AG20443 (cell line): ENCODE results near the gene CDHR1.

ENCODE experiments used
- DNase-seq: peaks from one replicate; pipeline ENCODE4 v3.0.0; 2012; ENCODE audit warnings: low spot score, mixed read lengths

The CDHR1 gene

DNA sequence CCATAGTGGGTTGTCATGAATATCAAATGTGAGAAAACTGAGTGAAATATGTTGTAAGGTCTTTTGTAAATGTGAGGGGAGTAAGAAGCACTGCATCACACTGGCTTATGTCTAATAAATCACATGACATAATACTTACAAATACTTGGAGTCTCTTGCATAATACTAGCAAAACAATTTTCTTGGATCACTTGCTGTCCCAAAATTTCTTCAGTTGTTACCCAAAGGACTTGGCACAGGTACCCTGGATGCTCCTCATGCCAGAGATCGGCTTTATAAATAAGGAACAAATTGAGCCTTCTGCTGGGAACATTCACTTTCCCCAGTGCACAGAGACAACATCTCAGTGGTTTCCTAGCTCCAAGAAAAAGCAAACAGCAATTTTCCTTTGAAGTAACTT, 36.0 kb downstream of the CDHR1 start:
- DNase-seq: no peak

DNA sequence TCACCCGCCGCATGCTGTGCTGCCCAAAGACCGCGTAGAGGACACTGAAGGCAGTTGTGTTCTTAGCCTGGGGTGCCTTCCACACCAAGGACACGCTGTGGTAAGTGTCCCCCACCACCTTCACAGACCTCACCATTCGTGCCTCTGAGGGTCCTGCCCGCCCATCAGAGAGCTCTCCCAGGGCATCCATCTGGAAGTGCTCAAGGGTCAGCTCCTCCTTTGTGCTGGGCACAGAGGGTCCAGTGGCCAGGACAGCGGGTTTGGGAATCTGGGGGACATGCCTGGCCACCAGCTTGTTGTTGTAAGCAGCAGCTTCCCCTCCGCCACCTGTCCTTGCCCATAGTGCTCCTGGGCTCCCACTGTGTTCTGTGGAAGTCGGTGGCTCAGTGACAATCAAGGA, 38.0 kb downstream of the CDHR1 start:
- no peak for DNase-seq

DNA sequence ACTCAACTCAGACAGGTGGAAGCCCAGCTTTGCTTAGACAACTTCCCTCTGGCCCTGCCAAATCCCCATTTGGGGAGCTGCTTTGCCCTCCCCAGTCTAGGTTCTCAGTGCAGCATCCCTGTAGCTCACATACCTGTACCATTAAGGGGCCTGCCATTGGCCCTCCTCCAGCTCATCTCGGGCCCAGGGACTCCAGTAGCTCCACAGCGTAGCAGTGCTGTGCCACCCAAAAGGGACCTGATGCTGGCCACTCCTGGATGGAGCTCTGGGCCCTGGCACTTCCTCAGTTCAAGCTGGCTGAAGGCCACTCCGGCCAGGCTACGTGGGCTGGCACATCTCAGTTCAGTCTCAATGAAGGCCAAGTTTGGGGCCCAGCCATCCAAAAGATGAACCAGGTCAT, 39.6 kb downstream of the CDHR1 start:
- no peak for DNase-seq

DNA sequence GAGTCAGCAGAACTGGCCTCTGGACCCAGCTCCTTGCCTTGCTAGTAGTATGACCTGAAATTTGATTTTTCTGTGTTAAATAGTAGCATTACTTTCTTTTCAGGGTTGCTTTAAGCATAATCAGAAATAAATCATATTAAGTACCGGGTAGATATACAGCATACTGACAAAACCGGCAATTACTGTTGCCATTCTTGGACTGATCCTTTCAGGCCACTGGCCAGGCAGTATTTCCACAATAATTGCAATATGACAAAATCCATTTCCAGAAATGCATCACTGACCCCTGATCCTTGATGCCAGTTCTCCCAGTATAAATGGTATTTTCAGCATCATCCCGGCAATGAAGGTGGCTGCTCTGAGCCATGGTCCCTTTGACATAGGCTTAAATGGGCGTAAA, 40.1 kb downstream of the CDHR1 start:
- no peak for DNase-seq

DNA sequence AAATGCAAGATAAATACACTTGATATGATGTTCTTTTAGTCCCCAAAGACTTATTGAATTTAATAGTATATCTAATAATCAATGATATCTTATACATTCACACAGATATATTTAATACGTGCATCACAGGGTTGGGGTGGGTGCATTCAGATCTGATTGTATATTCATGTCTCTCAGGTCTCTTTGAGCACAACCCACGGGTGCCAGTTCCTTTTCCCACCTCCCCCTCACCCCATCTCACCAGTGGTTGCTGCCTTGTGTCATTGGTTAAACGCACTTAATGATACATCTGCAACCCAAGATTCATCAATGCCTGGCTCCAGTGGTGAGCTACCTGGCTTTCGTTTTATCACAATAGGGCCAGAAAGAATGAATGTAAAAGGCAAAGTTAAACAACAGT, 40.8 kb downstream of the CDHR1 start:
- DNase-seq: no peak

DNA sequence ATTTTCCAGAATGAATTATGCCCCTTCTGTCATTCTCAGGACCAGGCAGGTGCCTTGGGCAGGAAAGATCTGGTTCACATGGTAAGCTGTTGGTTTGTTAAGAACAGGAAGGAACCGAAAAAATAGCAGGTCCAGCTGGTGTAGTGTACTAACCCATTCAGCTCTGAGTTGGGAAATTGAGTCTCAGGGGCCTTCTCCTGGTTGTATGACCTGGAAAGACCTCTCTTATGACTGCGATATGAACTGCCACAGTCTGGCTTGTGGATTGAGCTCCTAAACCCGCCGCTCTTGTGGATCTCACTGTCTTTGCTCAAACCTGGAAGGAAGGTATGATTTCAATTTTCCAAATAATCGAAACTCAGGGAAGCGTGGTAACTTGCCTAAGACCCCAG, 42.5 kb downstream of the CDHR1 start:
- DNase-seq: no peak

DNA sequence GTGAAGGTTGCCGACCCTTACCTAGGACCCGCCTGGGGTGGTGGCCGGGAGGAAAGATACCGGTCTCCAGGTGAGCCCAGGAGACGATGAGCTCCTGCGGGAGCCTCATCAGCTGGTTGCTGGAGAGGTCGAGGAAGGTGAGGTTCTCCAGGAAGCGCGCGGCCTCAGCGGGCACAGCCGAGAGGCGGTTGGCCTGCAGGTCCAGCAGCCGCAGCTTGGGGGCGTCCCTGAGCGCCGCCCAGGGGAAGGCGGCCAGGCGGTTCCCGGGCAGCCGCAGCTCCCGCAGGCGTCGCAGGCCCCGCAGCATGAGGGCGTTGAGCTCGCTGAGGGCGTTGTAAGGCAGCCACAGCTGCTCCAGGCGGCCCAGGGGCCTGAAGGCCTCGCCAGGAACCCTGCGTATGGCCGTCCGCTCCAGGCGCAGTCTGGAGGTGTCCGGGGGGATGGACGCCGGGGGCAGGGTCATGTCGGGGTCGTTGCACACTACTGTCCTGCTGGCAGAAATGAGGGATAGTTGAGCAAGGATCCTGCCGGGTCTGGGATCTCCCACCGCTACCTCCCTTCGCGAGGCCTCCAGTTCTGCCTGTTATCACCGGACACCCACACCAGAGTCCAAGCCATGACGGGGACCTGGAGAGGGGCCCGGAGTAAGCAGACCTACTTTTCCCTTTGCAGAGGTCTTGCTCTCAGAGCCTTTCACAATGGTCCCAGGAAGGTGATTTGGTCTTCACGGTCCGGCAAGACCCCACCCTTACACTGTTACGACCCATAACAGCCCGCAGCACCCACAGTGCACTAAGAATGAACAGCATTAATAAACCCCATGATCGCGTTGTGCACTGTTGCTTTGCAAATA, 43.1 kb downstream of the CDHR1 start:
- peak; percentile 34 for DNase-seq

DNA sequence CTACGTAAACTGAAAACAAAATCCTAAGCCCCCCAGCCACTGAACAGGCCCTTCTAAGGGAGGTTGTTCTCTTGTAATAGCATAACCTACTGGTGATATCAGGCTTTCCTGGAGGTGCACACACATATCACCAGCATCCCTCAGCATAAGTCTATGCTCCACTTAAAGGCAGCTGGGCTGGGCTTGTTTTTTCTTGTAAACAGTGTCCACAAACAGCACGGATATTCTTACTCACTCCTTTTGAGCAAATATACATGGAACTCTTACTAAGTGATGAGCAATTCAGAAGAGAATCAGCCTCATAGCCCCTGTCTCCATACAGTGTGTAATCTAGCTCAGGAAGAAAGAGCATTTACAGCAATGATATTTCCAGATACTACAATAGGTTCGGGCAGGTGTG, 44.6 kb downstream of the CDHR1 start:
- DNase-seq: no peak

DNA sequence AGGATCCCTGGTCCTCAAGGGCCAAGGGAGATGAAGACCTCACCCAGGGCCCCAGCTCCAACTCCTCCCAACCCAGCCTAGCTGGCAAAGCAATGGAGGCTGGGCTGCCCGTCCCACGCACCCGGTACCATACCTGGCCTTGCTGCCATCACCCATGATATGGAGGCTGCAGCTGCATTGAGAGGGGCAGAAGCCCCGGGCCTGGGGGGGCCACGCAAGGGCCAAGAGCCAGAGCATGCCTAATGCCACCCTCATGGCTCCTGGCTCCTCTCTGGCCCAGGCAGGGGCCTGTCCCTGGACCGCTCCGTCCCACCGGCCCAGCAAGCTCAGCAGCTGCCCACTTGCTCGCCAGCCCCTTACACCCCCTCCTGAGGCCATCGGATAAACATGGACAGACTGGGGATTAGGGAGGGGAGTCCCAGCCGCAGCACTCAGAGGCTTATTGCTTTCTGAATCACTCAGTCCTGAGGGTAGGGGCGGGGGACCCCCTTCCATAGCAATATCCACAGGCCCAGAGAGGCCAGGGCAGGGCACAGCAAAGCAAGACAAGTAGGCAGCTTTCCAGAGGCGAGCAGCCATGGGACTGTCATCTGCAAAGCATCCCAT, 47.0 kb downstream of the CDHR1 start, which contains the start of gene LRIT1:
TSS of gene LRIT1 (minus strand) at position 362 of the 606 bp plus-strand sequence. CDS start at position 255, 107 bp downstream.
- DNase-seq: no peak

DNA sequence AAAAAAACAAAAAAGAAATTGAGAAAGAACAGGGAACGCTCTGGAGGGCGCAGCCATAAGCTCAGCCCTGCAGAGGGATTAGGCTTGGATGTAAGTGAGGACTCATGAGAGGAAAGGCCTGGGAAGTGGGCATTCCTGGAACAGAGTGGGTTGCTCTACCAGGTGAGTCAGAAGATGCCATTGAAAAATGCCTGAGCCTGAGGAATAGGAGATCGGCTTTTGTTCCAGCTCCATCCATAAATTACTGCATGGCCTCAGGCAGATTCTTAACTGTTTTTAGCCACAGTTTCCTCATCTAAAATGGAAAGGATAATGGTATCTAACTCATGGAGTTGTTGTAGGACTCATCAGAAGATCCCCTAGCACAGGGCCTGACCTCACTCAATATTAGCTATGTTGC, 49.4 kb downstream of the CDHR1 start:
- DNase-seq: no peak

DNA sequence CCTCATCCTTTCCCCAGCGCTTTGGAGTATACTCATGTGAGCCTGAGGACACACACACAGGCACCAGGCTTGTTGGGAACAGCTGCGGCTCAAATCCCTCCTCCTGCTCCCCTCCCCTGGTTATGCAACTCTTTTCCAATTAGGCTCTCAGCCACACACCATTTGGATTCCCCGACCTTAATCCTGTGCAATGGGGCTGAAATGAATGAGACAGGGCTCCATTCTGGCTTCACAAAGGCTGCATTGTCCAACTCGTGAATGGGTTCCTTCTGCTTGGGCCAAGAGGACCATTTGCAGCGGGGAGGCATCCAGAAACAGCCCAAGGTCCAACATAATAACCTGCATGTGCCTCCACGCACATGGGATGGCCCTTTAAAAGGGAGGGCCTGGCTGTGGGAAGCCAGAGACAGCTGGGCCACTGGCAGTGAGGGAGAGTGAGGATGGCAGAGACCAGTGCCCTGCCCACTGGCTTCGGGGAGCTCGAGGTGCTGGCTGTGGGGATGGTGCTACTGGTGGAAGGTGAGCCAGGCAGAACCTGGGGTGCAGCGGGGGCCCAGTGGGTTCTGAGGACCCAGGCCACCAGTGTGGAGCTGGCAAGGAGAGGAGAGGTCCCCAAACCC, 50.4 kb downstream of the CDHR1 start, which contains the start of gene RGR:
TSS of gene RGR (plus strand) at position 403 of the 620 bp plus-strand sequence. CDS start at position 441, 38 bp downstream.
- DNase-seq: no peak

DNA sequence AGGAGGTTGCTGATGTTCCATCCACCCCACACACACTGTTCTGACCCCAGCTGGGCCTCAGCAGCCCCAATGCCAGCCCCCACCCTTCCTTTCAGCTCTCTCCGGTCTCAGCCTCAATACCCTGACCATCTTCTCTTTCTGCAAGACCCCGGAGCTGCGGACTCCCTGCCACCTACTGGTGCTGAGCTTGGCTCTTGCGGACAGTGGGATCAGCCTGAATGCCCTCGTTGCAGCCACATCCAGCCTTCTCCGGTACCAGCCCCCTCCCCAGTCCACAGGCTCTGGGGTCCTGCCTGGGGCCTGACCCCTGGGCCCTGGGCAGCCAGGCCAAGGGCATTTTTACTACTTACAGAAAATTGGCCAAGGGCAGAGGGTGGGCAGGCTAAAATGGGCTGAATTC, 53.2 kb downstream of the CDHR1 start:
- DNase-seq: no peak

DNA sequence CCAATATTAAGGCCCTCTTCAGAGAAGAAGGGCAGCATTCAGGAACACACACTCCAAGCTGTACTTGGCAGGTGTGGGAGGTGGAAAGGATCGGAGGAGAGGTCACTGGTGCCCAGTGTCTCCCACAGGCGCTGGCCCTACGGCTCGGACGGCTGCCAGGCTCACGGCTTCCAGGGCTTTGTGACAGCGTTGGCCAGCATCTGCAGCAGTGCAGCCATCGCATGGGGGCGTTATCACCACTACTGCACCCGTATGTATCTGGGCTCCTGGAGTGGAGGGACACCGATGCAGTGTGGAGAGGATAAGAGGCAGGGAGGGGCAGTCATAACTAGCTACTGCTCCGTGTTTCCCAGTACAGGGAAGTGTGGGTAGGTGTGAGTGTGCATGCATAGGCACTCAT, 54.5 kb downstream of the CDHR1 start:
- DNase-seq: no peak

DNA sequence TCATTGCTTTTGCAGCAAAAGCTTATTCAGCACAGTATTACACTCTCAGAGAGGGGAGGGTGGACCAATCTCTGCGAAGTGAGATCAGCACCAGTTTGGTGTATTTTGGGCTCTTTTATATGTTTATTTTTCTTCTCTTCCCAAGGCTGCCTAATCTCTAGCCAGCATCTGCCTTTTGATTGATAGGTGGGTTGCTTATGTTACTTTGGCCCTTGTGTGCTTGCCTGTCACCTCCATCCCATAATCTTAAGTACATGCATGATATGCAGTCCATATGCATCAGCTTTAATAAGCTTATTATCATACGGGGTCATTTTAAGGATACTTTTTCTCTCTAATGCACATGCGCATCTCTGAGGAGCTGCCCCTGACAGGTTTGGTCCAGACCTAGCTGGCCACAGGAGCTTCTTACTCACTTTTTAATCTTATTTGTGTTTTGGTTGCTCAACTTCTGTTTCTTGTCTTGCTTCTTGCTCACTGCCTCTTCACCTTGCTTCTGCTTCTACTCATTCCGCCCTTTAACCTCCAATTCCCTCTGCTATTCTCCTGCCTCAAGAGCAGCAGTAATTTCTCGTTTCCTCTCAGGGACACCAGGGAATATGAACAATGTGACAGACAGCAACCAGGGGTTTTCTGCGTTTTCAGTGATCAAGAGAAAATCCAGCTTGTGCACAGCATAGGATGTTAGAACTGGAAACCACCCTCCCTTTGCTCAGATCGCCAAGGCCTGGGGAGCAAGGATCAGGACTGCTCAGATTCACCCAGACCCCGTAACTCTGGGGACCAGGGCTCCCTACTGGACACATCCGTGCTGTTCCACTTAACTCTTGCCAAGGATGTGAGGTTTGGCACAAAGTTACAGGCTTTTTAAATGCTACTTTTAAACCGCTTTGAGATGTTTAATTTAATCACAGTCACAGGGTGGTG, 60.5 kb downstream of the CDHR1 start:
- DNase-seq: no peak

DNA sequence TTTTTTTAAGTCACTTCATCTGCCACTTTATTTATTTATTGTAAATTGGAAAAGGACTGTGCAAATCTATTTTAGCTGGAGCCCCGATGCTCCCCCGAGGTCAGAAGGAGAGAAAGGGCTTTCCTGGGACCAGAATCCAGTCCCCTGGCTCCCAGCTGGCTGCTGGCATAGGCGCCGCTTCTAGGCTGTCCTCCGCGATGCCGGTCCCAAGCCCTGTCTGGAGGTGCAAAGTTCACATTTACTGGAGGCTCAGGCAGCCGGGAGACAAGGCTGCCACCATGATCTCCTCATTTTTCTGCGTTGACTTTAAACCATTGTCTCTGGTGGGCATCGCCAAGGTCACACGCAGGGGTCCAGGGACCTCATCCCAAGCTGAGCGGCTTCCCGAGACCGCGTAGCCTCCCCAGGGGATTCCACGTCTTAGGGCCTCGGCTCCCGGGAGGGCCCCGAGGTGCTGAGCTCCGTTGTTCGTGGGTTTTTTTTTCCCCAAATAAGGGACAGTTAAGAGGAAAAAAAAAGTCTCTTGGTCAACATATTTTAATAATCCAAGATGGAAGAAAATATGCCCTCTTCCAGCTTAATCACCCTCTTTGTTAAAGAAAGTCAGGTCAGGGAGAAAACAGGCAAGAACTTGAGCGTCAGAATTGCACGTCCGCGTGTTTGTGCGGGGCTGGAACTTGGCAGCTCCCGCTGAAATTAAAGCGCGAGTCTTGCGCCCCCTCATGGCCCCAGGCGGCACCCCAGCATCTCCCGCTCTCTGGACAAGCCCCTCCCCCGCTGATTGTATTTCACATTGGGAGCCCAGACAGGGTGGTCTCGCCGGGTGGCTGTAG, 62.4 kb downstream of the CDHR1 start:
- peak; percentile 59 for DNase-seq

DNA sequence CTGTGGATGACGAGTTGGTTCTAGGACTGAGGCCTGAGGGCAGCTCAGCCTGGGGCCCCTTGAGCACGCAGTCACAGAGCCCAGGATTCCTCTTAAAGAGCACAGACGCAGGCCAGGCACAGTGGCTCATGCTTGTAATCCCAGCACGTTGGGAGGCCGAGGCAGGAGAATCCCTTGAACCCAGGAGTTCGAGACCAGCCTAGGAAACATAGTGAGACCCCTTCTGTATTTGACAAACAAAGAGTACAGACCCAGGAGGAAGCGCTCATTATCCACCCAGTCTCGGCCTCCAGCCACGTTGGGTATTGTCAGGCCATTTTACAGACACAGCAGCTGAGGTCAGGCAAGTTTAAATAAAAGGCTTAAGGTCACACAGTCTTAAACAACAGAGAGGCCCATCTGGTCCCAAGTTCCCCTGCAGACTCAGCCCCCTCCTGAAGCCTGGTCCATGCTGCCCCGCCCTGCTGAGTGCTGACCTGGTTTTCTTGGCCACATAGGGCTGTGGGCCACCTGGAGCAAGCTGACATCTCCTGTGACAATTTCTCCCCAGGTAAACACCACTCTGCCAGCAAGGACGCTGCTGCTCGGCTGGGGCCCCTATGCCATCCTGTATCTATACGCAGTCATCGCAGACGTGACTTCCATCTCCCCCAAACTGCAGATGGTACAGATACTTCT, 63.1 kb downstream of the CDHR1 start:
- no peak for DNase-seq

DNA sequence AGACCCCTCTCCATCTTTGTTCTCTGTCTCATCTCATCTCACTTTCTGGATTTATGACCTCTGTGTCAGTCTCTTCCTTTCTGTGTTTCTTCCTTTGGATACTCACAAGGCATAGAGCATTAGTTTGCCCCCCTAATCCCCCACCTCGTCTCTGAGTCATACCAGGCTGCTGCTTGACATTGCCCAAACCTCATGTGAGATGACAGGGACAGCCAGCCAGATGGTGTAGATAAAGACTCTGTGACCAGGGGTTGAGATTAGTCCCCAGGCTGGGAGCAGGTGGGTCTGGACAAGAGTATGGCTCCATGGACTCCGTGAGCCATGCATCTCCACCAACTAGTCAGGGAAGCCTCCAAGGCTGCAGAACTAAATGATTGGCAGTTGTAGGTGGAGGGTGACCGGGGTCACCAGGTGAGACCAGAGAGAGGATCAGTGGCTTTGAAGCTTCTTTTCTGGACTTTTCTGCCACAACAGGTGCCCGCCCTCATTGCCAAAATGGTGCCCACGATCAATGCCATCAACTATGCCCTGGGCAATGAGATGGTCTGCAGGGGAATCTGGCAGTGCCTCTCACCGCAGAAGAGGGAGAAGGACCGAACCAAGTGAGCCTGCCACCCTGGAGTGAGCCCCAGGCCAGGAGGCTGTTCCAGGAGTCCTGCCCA, 63.8 kb downstream of the CDHR1 start:
- no peak for DNase-seq

DNA sequence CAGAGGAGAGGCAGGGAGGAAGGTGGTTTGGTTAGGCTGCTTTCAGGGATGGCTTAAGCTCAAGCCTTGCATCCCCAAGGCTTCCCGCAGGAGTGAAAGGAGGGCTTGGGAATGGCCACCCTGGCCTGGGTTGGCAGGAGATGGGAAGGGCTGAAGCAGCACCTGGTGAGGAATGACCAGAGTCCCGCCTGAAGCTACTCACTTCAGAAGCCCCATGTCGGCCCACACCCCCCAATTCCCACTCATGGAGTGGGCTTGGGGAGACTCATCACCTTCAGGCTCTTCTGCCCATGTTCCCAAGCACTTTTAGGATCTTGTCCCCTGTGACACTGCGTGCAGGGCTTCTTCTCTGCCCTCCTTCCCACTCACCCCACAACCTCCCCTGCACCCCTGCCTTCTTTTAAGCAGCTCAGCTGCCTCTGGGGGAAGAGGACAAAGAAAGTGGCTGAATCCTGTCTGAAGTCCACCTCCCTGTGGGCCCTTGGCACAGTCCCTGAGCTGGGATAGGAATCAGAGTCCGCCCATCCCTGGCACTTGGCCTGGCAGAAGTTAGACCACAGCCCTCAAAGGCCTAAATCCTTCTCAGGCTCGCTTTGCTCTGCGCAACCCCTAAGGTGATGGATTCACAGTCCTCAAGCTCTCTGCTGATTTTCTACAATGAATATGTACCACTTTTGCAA, 67.0 kb downstream of the CDHR1 start:
- no peak for DNase-seq

DNA sequence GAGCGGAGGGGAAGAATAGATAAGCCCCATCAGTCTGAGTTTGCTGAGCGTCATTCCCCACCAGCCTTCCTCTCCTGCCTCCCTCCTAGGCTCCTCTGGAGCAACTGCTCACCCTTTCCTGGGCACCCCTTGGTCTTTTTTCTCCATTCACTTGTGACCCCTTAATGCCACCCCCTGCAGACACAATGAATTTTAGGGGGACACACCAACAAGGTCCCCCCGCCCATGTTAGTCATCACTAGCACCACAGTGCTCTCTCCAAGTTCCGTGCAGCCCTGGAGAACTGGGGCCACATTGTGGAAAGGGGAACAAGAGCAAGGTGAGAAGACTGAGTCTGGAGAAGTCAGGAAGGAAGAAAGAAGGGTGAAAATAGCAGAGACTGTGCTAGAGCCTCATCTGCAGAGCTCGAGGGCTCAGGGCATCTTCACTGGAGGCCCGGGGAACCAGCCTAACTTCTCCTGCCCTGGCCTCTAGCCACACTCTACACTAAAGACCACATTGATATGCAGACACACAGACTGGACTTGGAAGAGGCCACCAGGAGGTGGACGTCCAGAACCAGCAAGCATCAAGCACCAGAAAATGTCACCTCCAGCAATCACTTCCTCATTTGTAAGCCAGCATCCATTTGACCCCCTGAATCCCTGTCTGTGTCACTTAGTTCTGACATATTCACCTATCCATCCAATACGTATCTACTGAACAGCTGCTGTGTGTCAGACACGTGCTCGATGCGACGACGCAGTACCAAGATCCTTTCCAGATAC, 68.0 kb downstream of the CDHR1 start:
- DNase-seq: no peak
